Neutrophil (primary cell): ENCODE measurements around the gene TSEN2.
"Not testable (repeated sequence)": the region's sequence is repeated elsewhere in the genome, so short reads cannot be mapped to it uniquely, and the experiment has no call there.

ENCODE experiments used
- H3K27ac ChIP-seq: fragments of 200-600 bp; sonication (generic); 2 replicates; pipeline ENCODE4 v1.5.1; 2016; ENCODE audit warnings: mild to moderate bottlenecking, moderate library complexity
- H3K27me3 ChIP-seq: fragments of 200-600 bp; sonication (generic); 2 replicates; pipeline ENCODE4 v1.6.0; 2016; ENCODE audit warnings: mild to moderate bottlenecking
- H3K36me3 ChIP-seq: fragments of 200-600 bp; sonication (generic); 2 replicates; pipeline ENCODE4 v1.5.1; 2017
- H3K4me1 ChIP-seq, 2 experiments: fragments of 200-600 bp in 1 of 2; sonication (generic) in 1 of 2; 1 replicate in 1 of 2; 2 replicates in 1 of 2; pipeline versions ENCODE4 v1.5.1 to v1.6.1; 2013 to 2016; ENCODE audit warnings: low read depth in 1 of 2, low read length in 1 of 2, mild to moderate bottlenecking in 1 of 2, moderate library complexity in 1 of 2; ENCODE audit not compliant: control insufficient read depth in 1 of 2, insufficient read depth in 1 of 2
- H3K4me3 ChIP-seq, 2 experiments: fragments of 200-600 bp in 1 of 2; sonication (generic) in 1 of 2; 1 replicate in 1 of 2; 2 replicates in 1 of 2; pipeline ENCODE4 v1.5.1; 2013 to 2016; ENCODE audit warnings: low read depth in 1 of 2, low read length in 1 of 2, mild to moderate bottlenecking in 1 of 2, moderate library complexity in 1 of 2
- H3K9me3 ChIP-seq: fragments of 200-600 bp; sonication (generic); 2 replicates; pipeline ENCODE4 v1.5.1; 2016
- TF ChIP-seq, protein P1 (sequence below): fragments of 200-600 bp; sonication (generic); IDR thresholded peaks from 2 replicates; pipeline ENCODE4 v1.5.1; 2016; ENCODE audit warnings: antibody characterized with exemption

The TSEN2 gene

GRCh38 chr3:12532182-12532581 lies 47.9 kb downstream of the TSEN2 start:
- no peaks in the 10 kb centered on the region for H3K4me1 ChIP-seq
- no peak overlapping the region for H3K27ac ChIP-seq
- no peaks in the 10 kb centered on the region for H3K27me3 ChIP-seq
- no peaks in the 10 kb centered on the region for H3K36me3 ChIP-seq
- TF ChIP-seq, protein P1, sequence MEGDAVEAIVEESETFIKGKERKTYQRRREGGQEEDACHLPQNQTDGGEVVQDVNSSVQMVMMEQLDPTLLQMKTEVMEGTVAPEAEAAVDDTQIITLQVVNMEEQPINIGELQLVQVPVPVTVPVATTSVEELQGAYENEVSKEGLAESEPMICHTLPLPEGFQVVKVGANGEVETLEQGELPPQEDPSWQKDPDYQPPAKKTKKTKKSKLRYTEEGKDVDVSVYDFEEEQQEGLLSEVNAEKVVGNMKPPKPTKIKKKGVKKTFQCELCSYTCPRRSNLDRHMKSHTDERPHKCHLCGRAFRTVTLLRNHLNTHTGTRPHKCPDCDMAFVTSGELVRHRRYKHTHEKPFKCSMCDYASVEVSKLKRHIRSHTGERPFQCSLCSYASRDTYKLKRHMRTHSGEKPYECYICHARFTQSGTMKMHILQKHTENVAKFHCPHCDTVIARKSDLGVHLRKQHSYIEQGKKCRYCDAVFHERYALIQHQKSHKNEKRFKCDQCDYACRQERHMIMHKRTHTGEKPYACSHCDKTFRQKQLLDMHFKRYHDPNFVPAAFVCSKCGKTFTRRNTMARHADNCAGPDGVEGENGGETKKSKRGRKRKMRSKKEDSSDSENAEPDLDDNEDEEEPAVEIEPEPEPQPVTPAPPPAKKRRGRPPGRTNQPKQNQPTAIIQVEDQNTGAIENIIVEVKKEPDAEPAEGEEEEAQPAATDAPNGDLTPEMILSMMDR: no peak
- no peak overlapping the region for H3K4me3 ChIP-seq
- no peaks in the 10 kb centered on the region for H3K9me3 ChIP-seq

DNA sequence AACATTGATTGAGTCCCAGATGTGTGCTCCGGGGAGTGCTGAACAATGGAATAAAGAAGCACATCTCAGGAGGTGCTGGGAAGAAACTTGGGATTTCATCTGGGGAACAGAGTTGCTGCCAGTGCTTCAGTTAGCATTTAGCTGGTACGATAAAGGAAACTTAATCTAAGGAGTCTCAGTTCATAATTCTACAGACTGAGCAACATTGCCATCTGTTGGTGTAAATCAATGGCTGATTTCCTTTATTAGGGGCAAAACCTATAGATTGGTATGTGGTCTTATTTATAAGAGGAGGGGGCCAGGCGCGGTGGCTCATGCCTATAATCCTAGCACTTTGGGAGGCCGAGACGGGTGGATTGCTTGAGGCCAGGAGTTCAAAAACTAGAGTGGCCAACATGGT lies 52.1 kb downstream of the TSEN2 start:
- Histone ChIP-seq H3K4me3 (no peak overlapping the region), H3K36me3 (no peaks in the 10 kb centered on the region), H3K27me3 (no peaks in the 10 kb centered on the region), H3K9me3 (no peaks in the 10 kb centered on the region), H3K4me1 (no peaks in the 10 kb centered on the region), H3K27ac (no peak overlapping the region)
- TF ChIP-seq, protein P1: no peak

- Histone ChIP-seq H3K36me3 (no peaks in the 10 kb centered on the region), H3K9me3 (no peaks in the 10 kb centered on the region), H3K27ac (no peak overlapping the region), H3K4me1 (no peaks in the 10 kb centered on the region), H3K27me3 (no peaks in the 10 kb centered on the region), H3K4me3 (no peak overlapping the region)
- TF ChIP-seq, protein P1: no peak
Measured at GRCh38 chr3:12541625-12542024, 57.3 kb downstream of the TSEN2 start.

GRCh38 chr3:12543497-12543896 lies 59.2 kb downstream of the TSEN2 start:
- H3K27me3 ChIP-seq, H3K36me3 ChIP-seq, H3K4me1 ChIP-seq, H3K4me3 ChIP-seq, H3K9me3 ChIP-seq, H3K27ac ChIP-seq: not testable (repeated sequence)

- Histone ChIP-seq H3K4me1 (no peaks in the 10 kb centered on the region), H3K4me3 (no peak overlapping the region), H3K9me3 (no peaks in the 10 kb centered on the region), H3K36me3 (no peaks in the 10 kb centered on the region), H3K27me3 (no peaks in the 10 kb centered on the region), H3K27ac (no peak overlapping the region)
- TF ChIP-seq, protein P1: no peak
Measured at GRCh38 chr3:12544652-12545472, 60.6 kb downstream of the TSEN2 start.

DNA sequence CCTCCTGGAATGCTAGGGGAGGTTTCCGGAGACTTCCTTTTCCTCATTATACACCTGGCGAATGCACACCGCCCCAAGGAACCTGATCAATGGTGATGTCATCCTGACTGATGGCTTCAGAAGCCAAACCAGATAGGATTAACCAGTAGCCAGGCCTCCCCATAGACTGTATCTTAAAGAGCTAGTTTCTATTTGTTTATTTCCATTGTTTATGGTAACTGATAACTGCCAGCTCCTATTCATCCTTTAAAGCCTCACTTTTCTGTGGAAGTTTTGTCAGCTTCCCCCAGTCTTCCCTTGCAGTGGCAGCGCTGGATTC lies 61.2 kb downstream of the TSEN2 start, which contains the start of gene MKRN2OS:
Gene MKRN2OS, minus strand, starts transcription at position 27 of the 319 bp plus-strand sequence. CDS start 35 bp downstream, outside the sequence.
- Histone ChIP-seq H3K36me3 (no peaks in the 10 kb centered on the region), H3K4me1 (peaks cover 0 to 4% of the 10 kb centered on the region in 2 experiments), H3K27me3 (no peaks in the 10 kb centered on the region), H3K9me3 (no peaks in the 10 kb centered on the region), H3K27ac (no peak within 1 kb of the TSS), H3K4me3 (no peak within 1 kb of the TSS)
- TF ChIP-seq, protein P1: no peak
